GM23338 (cell line): Measurements from ENCODE around the gene MCC. TPM values are rescaled to one million over a fixed set of nuclear protein-coding genes. Genes with fewer than 3 reads are reported as not detected.

Experiments used
- ATAC-seq: fragments of 200-7000 bp; cut with Tn5 transposase; 3 replicates; pipeline ENCODE4 v1.9.1; 2020
- DNase-seq: peaks from one replicate; pipeline ENCODE4 v3.0.0-alpha.2; 2015; ENCODE audit warnings: low spot score
- H2AFZ ChIP-seq: fragments of 200-600 bp; sonication (generic); 2 replicates; pipeline ENCODE4 v1.8.0; 2016; ENCODE audit warnings: antibody characterized with exemption, mild to moderate bottlenecking, moderate library complexity
- H3F3A ChIP-seq: fragments of 200-600 bp; sonication (generic); replicated peaks from 2 replicates; pipeline ENCODE4 v1.8.0; 2017; ENCODE audit warnings: antibody characterized with exemption, mixed run types, low read depth
- H3K27ac ChIP-seq: fragments of 200-600 bp; sonication (generic); 2 replicates; pipeline ENCODE4 v1.6.1; 2016; ENCODE audit warnings: low read depth
- H3K27me3 ChIP-seq: fragments of 200-600 bp; sonication (generic); 2 replicates; pipeline ENCODE4 v1.8.0; 2016; ENCODE audit warnings: mild to moderate bottlenecking, mixed run types, moderate library complexity; ENCODE audit not compliant: insufficient read depth
- H3K36me3 ChIP-seq: fragments of 200-600 bp; sonication (generic); 2 replicates; pipeline ENCODE4 v1.8.0; 2016; ENCODE audit warnings: mild to moderate bottlenecking; ENCODE audit not compliant: insufficient read depth
- H3K4me1 ChIP-seq: fragments of 200-600 bp; sonication (generic); 2 replicates; pipeline ENCODE4 v1.8.0; 2016; ENCODE audit warnings: mild to moderate bottlenecking, moderate library complexity; ENCODE audit not compliant: insufficient read depth
- H3K4me2 ChIP-seq: fragments of 200-600 bp; sonication (generic); 2 replicates; pipeline ENCODE4 v1.7.1; 2017; ENCODE audit warnings: mixed run types
- H3K4me3 ChIP-seq: fragments of 200-600 bp; sonication (generic); 2 replicates; pipeline ENCODE4 v1.6.1; 2016; ENCODE audit warnings: mixed run types
- H3K79me2 ChIP-seq: fragments of 200-600 bp; sonication (generic); replicated peaks from 2 replicates; pipeline ENCODE4 v1.8.0; 2017; ENCODE audit warnings: mild to moderate bottlenecking; ENCODE audit not compliant: insufficient read depth
- H3K9me2 ChIP-seq: fragments of 200-600 bp; sonication (generic); 2 replicates; pipeline ENCODE4 v1.8.0; 2017; ENCODE audit not compliant: insufficient read depth
- H4K20me1 ChIP-seq: fragments of 200-600 bp; sonication (generic); replicated peaks from 2 replicates; pipeline ENCODE4 v1.8.0; 2017; ENCODE audit warnings: mild to moderate bottlenecking; ENCODE audit not compliant: insufficient read depth
- H3K27ac Mint-ChIP-seq: 2 replicates; pipeline ENCODE4 v1.8.0; 2020; ENCODE audit warnings: inconsistent platforms, mild to moderate bottlenecking, moderate library complexity, mixed read lengths
- H3K27me3 Mint-ChIP-seq: 3 replicates; pipeline ENCODE4 v1.8.0; 2022; ENCODE audit warnings: low read depth, mild to moderate bottlenecking, moderate library complexity, mixed read lengths, inconsistent platforms; ENCODE audit not compliant: insufficient read depth, poor library complexity
- H3K36me3 Mint-ChIP-seq: 3 replicates; pipeline ENCODE4 v1.8.0; 2021; ENCODE audit warnings: low read depth, mild to moderate bottlenecking, inconsistent platforms, moderate library complexity, mixed read lengths
- H3K4me1 Mint-ChIP-seq: 3 replicates; pipeline ENCODE4 v1.8.0; 2020; ENCODE audit warnings: mild to moderate bottlenecking, inconsistent platforms, mixed read lengths
- H3K4me3 Mint-ChIP-seq: 3 replicates; pipeline ENCODE4 v1.8.0; 2021; ENCODE audit warnings: moderate library complexity, mild to moderate bottlenecking, inconsistent platforms, mixed read lengths
- H3K9me3 Mint-ChIP-seq: 3 replicates; pipeline ENCODE4 v1.8.0; 2020; ENCODE audit warnings: moderate library complexity, mild to moderate bottlenecking, inconsistent platforms, mixed read lengths
- CREB1 ChIP-seq: fragments of 250-450 bp; sonication (Bioruptor Pico); IDR thresholded peaks from 2 replicates; pipeline ENCODE4 v1.5.0; 2020; ENCODE audit warnings: low read depth, mild to moderate bottlenecking, moderate library complexity
- EZH2 ChIP-seq: fragments of 200-600 bp; sonication (generic); IDR thresholded peaks from one replicate; pipeline ENCODE4 v1.8.0; 2017; ENCODE audit warnings: antibody characterized with exemption, mild to moderate bottlenecking, low read depth; ENCODE audit not compliant: unreplicated experiment
- EZH2phosphoT487 ChIP-seq: fragments of 200-600 bp; sonication (generic); IDR thresholded peaks from one replicate; pipeline ENCODE4 v1.8.1; 2018; ENCODE audit warnings: antibody characterized with exemption; ENCODE audit not compliant: unreplicated experiment
- JUNB ChIP-seq: IDR thresholded peaks from one replicate; pipeline ENCODE4 v1.6.1; 2016; ENCODE audit warnings: antibody characterized with exemption; ENCODE audit not compliant: unreplicated experiment
- NANOG ChIP-seq: IDR thresholded peaks from 2 replicates; pipeline ENCODE4 v1.6.1; 2016; ENCODE audit warnings: antibody characterized with exemption, borderline replicate concordance
- POLR2AphosphoS5 ChIP-seq: IDR thresholded peaks from 2 replicates; pipeline ENCODE4 v1.6.1; 2016; ENCODE audit warnings: antibody characterized with exemption, low read depth
- STAT1 ChIP-seq: IDR thresholded peaks from one replicate; pipeline ENCODE4 v1.6.1; 2016; ENCODE audit warnings: antibody characterized with exemption; ENCODE audit not compliant: unreplicated experiment
- ZNF114 ChIP-seq: fragments of 250-450 bp; sonication (Bioruptor Pico); IDR thresholded peaks from 2 replicates; pipeline ENCODE4 v1.5.0; 2020; ENCODE audit warnings: mild to moderate bottlenecking, moderate library complexity
- ZNF331 ChIP-seq: fragments of 250-450 bp; sonication (Bioruptor Pico); IDR thresholded peaks from 2 replicates; pipeline ENCODE4 v1.5.0; 2020; ENCODE audit warnings: low read depth, mild to moderate bottlenecking, moderate library complexity
- polyA plus RNA-seq: library from polyadenylated mRNA; unstranded; fragments of >200 nt; fragmentation: Nextera tagmentation; extraction: Ambion mirVana; gene quantifications from 2 replicates; pipeline ENCODE4 v1.2.1, GENCODE V29; 2016
- total RNA-seq: library from RNA; depleted of rRNA; stranded (reverse); fragments of >200 nt; shearing (Covaris generic); gene quantifications from 2 replicates; pipeline ENCODE4 v1.2.3, GENCODE V29; 2014
- TF ChIP-seq, protein P1 (sequence below): IDR thresholded peaks from 2 replicates; pipeline ENCODE4 v1.6.1; 2016; ENCODE audit warnings: antibody characterized with exemption
- TF ChIP-seq, protein P2 (sequence below), 2 experiments: fragments of 200-600 bp in 1 of 2; sonication (generic) in 1 of 2; conservative IDR thresholded peaks; 2 replicates each; pipeline versions ENCODE4 v1.5.1 to v1.6.1; 2016 to 2017; ENCODE audit warnings: antibody characterized with exemption in 2 of 2, low read depth in 2 of 2, mild to moderate bottlenecking in 2 of 2, moderate library complexity in 1 of 2
- TF ChIP-seq, protein P3 (sequence below): fragments of 250-450 bp; sonication (Bioruptor Pico); IDR thresholded peaks from 2 replicates; pipeline ENCODE4 v1.5.0; 2020; ENCODE audit warnings: mild to moderate bottlenecking, moderate library complexity
- TF ChIP-seq, protein P4 (sequence below): IDR thresholded peaks from one replicate; pipeline ENCODE4 v1.6.1; 2018; ENCODE audit warnings: antibody characterized with exemption; ENCODE audit not compliant: unreplicated experiment

Gene MCC
- total and polyA plus RNA-seq, 2 experiments from 2014 or later = 3.8 to 10.1 TPM

DNA sequence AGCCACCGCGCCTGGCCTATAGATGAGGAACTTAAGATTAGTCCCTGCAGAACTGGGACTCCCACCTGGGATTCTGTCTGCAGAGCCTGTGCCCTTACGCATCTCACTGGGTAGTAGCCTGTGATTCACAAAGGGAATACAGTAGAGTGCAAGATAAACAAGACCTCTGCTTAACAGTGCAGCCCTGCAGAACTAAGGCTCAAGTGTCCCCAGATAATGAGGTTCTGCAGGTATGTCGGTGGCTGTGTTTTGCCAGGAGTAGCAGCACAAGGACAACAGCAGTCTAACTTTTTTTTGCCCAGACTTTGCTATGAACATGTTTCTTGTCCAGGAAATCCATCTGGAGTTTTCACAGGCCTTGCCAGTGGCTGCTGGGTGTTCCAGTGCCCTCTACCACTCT, 451.9 kb downstream of the MCC start:
- Mint-ChIP-seq H3K4me1 (peaks cover 51% of the 10 kb centered on the region), H3K27ac (peak overlapping the region; percentile 44; the same call in 1 of the 2 replicates), H3K4me3 (no peak overlapping the region), H3K27me3 (peaks cover 12% of the 10 kb centered on the region), H3K36me3 (peaks cover 7% of the 10 kb centered on the region; the same call in 1 of the 3 replicates), H3K9me3 (no peaks in the 10 kb centered on the region)
- no peak for DNase-seq
- Histone ChIP-seq H3K27ac (no peak overlapping the region), H3K4me3 (no peak overlapping the region), H3F3A (no peaks in the 10 kb centered on the region), H3K9me2 (no peaks in the 10 kb centered on the region), H3K4me2 (0 out of 2 replicates have a peak overlapping the region, but pooled peaks have one; percentile 31), H3K27me3 (no peaks in the 10 kb centered on the region), H3K36me3 (no peaks in the 10 kb centered on the region), H4K20me1 (no peaks in the 10 kb centered on the region), H3K79me2 (no peaks in the 10 kb centered on the region), H3K4me1 (peaks cover 20% of the 10 kb centered on the region), H2AFZ (no peak overlapping the region)
- no peak for ATAC-seq
- no peak for TF ChIP-seq ZNF114
- TF ChIP-seq CREB1 = no peak
- TF ChIP-seq ZNF331 = no peak
- no peak for TF ChIP-seq EZH2phosphoT487
- no peak for TF ChIP-seq STAT1
- TF ChIP-seq, protein P1, sequence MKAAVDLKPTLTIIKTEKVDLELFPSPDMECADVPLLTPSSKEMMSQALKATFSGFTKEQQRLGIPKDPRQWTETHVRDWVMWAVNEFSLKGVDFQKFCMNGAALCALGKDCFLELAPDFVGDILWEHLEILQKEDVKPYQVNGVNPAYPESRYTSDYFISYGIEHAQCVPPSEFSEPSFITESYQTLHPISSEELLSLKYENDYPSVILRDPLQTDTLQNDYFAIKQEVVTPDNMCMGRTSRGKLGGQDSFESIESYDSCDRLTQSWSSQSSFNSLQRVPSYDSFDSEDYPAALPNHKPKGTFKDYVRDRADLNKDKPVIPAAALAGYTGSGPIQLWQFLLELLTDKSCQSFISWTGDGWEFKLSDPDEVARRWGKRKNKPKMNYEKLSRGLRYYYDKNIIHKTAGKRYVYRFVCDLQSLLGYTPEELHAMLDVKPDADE = no peak
- TF ChIP-seq, protein P2, sequence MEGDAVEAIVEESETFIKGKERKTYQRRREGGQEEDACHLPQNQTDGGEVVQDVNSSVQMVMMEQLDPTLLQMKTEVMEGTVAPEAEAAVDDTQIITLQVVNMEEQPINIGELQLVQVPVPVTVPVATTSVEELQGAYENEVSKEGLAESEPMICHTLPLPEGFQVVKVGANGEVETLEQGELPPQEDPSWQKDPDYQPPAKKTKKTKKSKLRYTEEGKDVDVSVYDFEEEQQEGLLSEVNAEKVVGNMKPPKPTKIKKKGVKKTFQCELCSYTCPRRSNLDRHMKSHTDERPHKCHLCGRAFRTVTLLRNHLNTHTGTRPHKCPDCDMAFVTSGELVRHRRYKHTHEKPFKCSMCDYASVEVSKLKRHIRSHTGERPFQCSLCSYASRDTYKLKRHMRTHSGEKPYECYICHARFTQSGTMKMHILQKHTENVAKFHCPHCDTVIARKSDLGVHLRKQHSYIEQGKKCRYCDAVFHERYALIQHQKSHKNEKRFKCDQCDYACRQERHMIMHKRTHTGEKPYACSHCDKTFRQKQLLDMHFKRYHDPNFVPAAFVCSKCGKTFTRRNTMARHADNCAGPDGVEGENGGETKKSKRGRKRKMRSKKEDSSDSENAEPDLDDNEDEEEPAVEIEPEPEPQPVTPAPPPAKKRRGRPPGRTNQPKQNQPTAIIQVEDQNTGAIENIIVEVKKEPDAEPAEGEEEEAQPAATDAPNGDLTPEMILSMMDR (conservative IDR thresholded peaks at IDR 0.05; ENCODE audit: low read depth in 2 of 2) = no peak
- TF ChIP-seq, protein P3, sequence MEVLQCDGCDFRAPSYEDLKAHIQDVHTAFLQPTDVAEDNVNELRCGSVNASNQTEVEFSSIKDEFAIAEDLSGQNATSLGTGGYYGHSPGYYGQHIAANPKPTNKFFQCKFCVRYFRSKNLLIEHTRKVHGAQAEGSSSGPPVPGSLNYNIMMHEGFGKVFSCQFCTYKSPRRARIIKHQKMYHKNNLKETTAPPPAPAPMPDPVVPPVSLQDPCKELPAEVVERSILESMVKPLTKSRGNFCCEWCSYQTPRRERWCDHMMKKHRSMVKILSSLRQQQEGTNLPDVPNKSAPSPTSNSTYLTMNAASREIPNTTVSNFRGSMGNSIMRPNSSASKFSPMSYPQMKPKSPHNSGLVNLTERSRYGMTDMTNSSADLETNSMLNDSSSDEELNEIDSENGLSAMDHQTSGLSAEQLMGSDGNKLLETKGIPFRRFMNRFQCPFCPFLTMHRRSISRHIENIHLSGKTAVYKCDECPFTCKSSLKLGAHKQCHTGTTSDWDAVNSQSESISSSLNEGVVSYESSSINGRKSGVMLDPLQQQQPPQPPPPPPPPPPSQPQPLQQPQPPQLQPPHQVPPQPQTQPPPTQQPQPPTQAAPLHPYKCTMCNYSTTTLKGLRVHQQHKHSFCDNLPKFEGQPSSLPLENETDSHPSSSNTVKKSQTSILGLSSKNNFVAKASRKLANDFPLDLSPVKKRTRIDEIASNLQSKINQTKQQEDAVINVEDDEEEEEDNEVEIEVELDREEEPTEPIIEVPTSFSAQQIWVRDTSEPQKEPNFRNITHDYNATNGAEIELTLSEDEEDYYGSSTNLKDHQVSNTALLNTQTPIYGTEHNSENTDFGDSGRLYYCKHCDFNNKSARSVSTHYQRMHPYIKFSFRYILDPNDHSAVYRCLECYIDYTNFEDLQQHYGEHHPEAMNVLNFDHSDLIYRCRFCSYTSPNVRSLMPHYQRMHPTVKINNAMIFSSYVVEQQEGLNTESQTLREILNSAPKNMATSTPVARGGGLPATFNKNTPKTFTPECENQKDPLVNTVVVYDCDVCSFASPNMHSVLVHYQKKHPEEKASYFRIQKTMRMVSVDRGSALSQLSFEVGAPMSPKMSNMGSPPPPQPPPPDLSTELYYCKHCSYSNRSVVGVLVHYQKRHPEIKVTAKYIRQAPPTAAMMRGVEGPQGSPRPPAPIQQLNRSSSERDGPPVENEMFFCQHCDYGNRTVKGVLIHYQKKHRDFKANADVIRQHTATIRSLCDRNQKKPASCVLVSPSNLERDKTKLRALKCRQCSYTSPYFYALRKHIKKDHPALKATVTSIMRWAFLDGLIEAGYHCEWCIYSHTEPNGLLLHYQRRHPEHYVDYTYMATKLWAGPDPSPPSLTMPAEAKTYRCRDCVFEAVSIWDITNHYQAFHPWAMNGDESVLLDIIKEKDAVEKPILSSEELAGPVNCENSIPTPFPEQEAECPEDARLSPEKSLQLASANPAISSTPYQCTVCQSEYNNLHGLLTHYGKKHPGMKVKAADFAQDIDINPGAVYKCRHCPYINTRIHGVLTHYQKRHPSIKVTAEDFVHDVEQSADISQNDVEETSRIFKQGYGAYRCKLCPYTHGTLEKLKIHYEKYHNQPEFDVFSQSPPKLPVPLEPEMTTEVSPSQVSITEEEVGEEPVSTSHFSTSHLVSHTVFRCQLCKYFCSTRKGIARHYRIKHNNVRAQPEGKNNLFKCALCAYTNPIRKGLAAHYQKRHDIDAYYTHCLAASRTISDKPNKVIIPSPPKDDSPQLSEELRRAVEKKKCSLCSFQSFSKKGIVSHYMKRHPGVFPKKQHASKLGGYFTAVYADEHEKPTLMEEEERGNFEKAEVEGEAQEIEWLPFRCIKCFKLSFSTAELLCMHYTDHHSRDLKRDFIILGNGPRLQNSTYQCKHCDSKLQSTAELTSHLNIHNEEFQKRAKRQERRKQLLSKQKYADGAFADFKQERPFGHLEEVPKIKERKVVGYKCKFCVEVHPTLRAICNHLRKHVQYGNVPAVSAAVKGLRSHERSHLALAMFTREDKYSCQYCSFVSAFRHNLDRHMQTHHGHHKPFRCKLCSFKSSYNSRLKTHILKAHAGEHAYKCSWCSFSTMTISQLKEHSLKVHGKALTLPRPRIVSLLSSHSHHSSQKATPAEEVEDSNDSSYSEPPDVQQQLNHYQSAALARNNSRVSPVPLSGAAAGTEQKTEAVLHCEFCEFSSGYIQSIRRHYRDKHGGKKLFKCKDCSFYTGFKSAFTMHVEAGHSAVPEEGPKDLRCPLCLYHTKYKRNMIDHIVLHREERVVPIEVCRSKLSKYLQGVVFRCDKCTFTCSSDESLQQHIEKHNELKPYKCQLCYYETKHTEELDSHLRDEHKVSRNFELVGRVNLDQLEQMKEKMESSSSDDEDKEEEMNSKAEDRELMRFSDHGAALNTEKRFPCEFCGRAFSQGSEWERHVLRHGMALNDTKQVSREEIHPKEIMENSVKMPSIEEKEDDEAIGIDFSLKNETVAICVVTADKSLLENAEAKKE (CRISPR knock-in tag) = no peak
- TF ChIP-seq EZH2 = no peak
- TF ChIP-seq NANOG = no peak
- no peak for TF ChIP-seq POLR2AphosphoS5
- TF ChIP-seq, protein P4, sequence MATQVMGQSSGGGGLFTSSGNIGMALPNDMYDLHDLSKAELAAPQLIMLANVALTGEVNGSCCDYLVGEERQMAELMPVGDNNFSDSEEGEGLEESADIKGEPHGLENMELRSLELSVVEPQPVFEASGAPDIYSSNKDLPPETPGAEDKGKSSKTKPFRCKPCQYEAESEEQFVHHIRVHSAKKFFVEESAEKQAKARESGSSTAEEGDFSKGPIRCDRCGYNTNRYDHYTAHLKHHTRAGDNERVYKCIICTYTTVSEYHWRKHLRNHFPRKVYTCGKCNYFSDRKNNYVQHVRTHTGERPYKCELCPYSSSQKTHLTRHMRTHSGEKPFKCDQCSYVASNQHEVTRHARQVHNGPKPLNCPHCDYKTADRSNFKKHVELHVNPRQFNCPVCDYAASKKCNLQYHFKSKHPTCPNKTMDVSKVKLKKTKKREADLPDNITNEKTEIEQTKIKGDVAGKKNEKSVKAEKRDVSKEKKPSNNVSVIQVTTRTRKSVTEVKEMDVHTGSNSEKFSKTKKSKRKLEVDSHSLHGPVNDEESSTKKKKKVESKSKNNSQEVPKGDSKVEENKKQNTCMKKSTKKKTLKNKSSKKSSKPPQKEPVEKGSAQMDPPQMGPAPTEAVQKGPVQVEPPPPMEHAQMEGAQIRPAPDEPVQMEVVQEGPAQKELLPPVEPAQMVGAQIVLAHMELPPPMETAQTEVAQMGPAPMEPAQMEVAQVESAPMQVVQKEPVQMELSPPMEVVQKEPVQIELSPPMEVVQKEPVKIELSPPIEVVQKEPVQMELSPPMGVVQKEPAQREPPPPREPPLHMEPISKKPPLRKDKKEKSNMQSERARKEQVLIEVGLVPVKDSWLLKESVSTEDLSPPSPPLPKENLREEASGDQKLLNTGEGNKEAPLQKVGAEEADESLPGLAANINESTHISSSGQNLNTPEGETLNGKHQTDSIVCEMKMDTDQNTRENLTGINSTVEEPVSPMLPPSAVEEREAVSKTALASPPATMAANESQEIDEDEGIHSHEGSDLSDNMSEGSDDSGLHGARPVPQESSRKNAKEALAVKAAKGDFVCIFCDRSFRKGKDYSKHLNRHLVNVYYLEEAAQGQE = no peak
- TF ChIP-seq JUNB = no peak
